ENCODE measurements around the gene PDZD2.

DNA sequence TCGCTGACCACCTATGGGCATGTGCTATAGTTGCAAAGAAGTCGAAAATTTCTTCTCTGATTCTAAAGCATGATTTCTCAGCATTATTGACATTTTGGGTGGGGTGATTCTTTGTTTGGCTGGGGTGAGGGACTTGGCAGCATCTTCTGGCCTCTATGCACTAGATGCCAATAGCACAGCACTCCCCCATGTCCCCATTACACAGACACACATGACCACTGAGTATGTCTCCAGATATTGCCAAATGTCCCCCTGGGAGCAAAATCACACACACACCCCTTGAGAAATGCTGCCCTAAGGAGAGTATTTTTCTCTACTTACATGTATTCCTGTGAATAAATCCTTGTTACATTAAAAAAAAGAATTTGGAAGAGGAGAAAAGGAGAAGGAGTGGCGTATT is 89.1 kb downstream of the PDZD2 start:
- TF ChIP-seq POLR2A (IDR thresholded peaks at IDR 0.05): no peak
- TF ChIP-seq, protein P1, sequence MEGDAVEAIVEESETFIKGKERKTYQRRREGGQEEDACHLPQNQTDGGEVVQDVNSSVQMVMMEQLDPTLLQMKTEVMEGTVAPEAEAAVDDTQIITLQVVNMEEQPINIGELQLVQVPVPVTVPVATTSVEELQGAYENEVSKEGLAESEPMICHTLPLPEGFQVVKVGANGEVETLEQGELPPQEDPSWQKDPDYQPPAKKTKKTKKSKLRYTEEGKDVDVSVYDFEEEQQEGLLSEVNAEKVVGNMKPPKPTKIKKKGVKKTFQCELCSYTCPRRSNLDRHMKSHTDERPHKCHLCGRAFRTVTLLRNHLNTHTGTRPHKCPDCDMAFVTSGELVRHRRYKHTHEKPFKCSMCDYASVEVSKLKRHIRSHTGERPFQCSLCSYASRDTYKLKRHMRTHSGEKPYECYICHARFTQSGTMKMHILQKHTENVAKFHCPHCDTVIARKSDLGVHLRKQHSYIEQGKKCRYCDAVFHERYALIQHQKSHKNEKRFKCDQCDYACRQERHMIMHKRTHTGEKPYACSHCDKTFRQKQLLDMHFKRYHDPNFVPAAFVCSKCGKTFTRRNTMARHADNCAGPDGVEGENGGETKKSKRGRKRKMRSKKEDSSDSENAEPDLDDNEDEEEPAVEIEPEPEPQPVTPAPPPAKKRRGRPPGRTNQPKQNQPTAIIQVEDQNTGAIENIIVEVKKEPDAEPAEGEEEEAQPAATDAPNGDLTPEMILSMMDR (IDR thresholded peaks at IDR 0.05): no peak

Data from heart left ventricle (tissue), 13 donors.